ENCODE data around the gene GNAL.

GRCh38 chr18:11932393-11932792, 243.3 kb downstream of the GNAL start:
- TF ChIP-seq CTCF (IDR thresholded peaks at IDR 0.05) (no peak), POLR2AphosphoS5 (IDR thresholded peaks at IDR 0.05) (no peak)
